K562 (cell line): Measurements from ENCODE around the gene MOG. TPM values are rescaled to one million over a fixed set of nuclear protein-coding genes. Genes with fewer than 3 reads are reported as not detected.
A peak's percentile ranks its signal among the peaks of the same experiment; 100 is the strongest.

ENCODE experiments used
- BRD4 ChIP-seq: fragments of 200-600 bp; sonication (generic); IDR thresholded peaks from 2 replicates; pipeline ENCODE4 v1.6.1; 2017; ENCODE audit warnings: inconsistent platforms
- CREB3L1 ChIP-seq: fragments of 450-650 bp; IDR thresholded peaks from 2 replicates; pipeline ENCODE4 v1.6.1; 2014; ENCODE audit warnings: low read depth, mild to moderate bottlenecking, moderate library complexity, borderline replicate concordance
- LARP7 ChIP-seq: fragments of 450-650 bp; IDR thresholded peaks from 2 replicates; pipeline ENCODE4 v1.6.1; 2016
- MTA3 ChIP-seq: fragments of 450-650 bp; formaldehyde crosslinking; IDR thresholded peaks from 2 replicates; pipeline ENCODE4 v1.6.1; 2017; ENCODE audit warnings: mild to moderate bottlenecking, borderline replicate concordance
- NFYB ChIP-seq: IDR thresholded peaks from 2 replicates; pipeline ENCODE4 v1.6.1; 2011; ENCODE audit warnings: mild to moderate bottlenecking, moderate library complexity; ENCODE audit not compliant: insufficient read length; ENCODE audit errors: extremely low read depth
- PHF8 ChIP-seq: fragments of 200-600 bp; sonication (generic); IDR thresholded peaks from 2 replicates; pipeline ENCODE4 v1.6.1; 2012; ENCODE audit warnings: mixed run types, mild to moderate bottlenecking, inconsistent platforms, low read length, moderate library complexity, borderline replicate concordance
- SMAD4 ChIP-seq: fragments of 250-450 bp; sonication (Bioruptor Pico); conservative IDR thresholded peaks from 2 replicates; pipeline ENCODE4 v1.8.0; 2021; ENCODE audit warnings: inconsistent platforms, mild to moderate bottlenecking, moderate library complexity
- SUPT5H ChIP-seq: fragments of 450-650 bp; IDR thresholded peaks from 2 replicates; pipeline ENCODE4 v1.6.1; 2016
- YY1 ChIP-seq, 3 experiments: IDR thresholded peaks; 2 replicates each; pipeline ENCODE4 v1.6.1; 2011; ENCODE audit warnings: low read length in 2 of 3, mild to moderate bottlenecking in 2 of 3, moderate library complexity in 2 of 3, borderline replicate concordance in 1 of 3, control low read depth in 1 of 3, low read depth in 1 of 3; ENCODE audit not compliant: insufficient read depth in 3 of 3, insufficient replicate concordance in 2 of 3, control insufficient read depth in 1 of 3, insufficient read length in 1 of 3; ENCODE audit errors: extremely low read depth in 1 of 3
- ZBTB2 ChIP-seq: fragments of 450-650 bp; IDR thresholded peaks from 2 replicates; pipeline ENCODE4 v1.6.1; 2016; ENCODE audit warnings: antibody characterized with exemption
- ZC3H4 ChIP-seq: sonication (generic); formaldehyde crosslinking; IDR thresholded peaks from 2 replicates; pipeline ENCODE4 v1.9.0; 2021; ENCODE audit warnings: missing genetic modification reagents, borderline replicate concordance
- ZFX ChIP-seq: sonication (generic); formaldehyde crosslinking; IDR thresholded peaks from 2 replicates; pipeline ENCODE4 v1.8.0; 2022; ENCODE audit warnings: mild to moderate bottlenecking, missing genetic modification reagents, moderate library complexity
- ZNF212 ChIP-seq: fragments of 450-650 bp; formaldehyde crosslinking; IDR thresholded peaks from 2 replicates; pipeline ENCODE4 v1.4.0; 2020; ENCODE audit warnings: mild to moderate bottlenecking
- ZNF77 ChIP-seq: fragments of 250-450 bp; sonication (Bioruptor Pico); IDR thresholded peaks from 2 replicates; pipeline ENCODE4 v1.5.0; 2020
- ZNF830 ChIP-seq: fragments of 250-450 bp; sonication (Bioruptor Pico); IDR thresholded peaks from 2 replicates; pipeline ENCODE4 v1.5.0; 2021; ENCODE audit warnings: mild to moderate bottlenecking
- polyA plus RNA-seq, 8 experiments: library from polyadenylated mRNA; depleted of rRNA in 4 of 8; stranded (reverse) in 5 of 8; unstranded in 3 of 8; fragments of >200 nt; fragmentation: Nextera tagmentation in 2 of 8; fragmentation: Illumina TruSeq in 1 of 8; extraction: Ambion mirVana in 2 of 8; extraction: Trizol in 1 of 8; gene quantifications; 2 replicates each; pipeline versions ENCODE4 v1.2.1 to v1.2.3, GENCODE V29; 2011 to 2014; ENCODE audit warnings: inconsistent platforms in 1 of 8, missing spikeins in 1 of 8
- total RNA-seq, 7 experiments: library from RNA; depleted of rRNA in 6 of 7; stranded (reverse); fragments of >200 nt in 6 of 7; fragmentation: Illumina TruSeq in 2 of 7; extraction: Trizol in 2 of 7; gene quantifications; 2 replicates each; pipeline versions ENCODE4 v1.2.1 to v1.2.3, GENCODE V29; 2011 to 2021; ENCODE audit warnings: low replicate concordance in 1 of 7
- TF ChIP-seq, protein P1 (sequence below): sonication (generic); formaldehyde crosslinking; IDR thresholded peaks from 2 replicates; pipeline ENCODE4 v1.8.0; 2022; ENCODE audit warnings: mild to moderate bottlenecking, missing genetic modification reagents
- TF ChIP-seq, protein P2 (sequence below): sonication (generic); formaldehyde crosslinking; IDR thresholded peaks from 2 replicates; pipeline ENCODE4 v1.8.0; 2022; ENCODE audit warnings: missing genetic modification reagents, mild to moderate bottlenecking, moderate library complexity, borderline replicate concordance
- TF ChIP-seq, protein P3 (sequence below), 2 experiments: fragments of 150-350 bp in 1 of 2; IDR thresholded peaks; 2 replicates each; pipeline ENCODE4 v1.6.1; 2012 to 2016; ENCODE audit warnings: low read depth in 2 of 2, low read length in 2 of 2, mild to moderate bottlenecking in 1 of 2, moderate library complexity in 1 of 2

MOG gene
- total and polyA plus RNA-seq, 9 of the 15 experiments (the other 6 are each of a cell fraction or from before 2014, with no cell fraction given) = not detected

DNA sequence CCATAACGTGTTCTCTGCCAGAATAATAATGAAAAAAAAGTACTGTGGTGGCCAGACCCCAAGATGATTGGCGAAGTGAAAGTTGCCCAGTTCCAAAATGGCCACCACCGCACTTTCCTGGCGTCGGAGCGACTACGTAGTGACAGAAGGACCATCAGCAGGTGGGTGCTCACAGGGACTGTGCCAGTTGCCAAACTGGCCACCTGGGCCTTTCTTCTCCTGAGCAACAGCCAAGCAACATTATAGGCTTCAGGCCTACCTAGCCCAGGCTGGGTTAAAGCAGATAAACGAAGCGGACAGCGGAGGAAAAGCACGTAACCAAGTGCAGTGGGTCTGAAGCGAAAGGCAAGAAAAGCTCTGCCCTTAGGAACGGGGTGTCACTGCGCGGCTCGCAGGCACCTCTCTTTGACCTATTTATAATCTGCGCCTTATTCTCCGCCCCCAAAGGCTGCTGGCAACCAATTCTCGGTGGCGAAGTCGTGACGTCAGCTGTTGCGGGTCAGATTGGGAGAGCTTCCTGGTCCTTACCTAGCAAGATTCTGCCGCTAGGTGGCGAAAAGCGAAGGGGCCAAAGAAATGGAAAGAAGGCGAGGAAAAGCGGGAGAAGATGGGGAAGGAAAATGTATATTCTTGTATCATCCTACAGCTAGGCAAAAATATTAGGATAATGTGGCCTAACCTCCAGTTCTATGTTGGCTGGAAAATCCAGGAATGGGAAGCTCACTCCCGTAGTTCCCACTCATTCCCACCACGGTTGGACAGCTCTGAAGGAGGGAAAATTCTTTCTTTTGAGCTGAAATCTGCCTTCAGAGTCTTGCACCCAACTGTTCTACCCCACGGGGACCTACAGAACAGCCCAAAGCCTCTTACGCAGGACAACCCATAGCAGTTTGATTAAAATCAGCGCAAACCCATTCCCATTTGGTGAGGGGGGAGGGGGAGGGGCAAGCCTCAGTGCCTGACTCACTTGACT is 6.9 kb upstream of the MOG start (continued):
- TF ChIP-seq, protein P1, sequence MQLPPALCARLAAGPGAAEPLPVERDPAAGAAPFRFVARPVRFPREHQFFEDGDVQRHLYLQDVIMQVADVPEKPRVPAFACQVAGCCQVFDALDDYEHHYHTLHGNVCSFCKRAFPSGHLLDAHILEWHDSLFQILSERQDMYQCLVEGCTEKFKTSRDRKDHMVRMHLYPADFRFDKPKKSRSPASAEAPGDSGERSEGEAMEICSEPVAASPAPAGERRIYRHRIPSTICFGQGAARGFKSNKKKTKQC (CRISPR knock-in tag) = peak; percentile 30; the same call in 1 of the 2 replicates
- TF ChIP-seq, protein P2, sequence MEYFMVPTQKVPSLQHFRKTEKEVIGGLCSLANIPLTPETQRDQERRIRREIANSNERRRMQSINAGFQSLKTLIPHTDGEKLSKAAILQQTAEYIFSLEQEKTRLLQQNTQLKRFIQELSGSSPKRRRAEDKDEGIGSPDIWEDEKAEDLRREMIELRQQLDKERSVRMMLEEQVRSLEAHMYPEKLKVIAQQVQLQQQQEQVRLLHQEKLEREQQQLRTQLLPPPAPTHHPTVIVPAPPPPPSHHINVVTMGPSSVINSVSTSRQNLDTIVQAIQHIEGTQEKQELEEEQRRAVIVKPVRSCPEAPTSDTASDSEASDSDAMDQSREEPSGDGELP (CRISPR knock-in tag) = peak; percentile 75
- TF ChIP-seq, protein P3, sequence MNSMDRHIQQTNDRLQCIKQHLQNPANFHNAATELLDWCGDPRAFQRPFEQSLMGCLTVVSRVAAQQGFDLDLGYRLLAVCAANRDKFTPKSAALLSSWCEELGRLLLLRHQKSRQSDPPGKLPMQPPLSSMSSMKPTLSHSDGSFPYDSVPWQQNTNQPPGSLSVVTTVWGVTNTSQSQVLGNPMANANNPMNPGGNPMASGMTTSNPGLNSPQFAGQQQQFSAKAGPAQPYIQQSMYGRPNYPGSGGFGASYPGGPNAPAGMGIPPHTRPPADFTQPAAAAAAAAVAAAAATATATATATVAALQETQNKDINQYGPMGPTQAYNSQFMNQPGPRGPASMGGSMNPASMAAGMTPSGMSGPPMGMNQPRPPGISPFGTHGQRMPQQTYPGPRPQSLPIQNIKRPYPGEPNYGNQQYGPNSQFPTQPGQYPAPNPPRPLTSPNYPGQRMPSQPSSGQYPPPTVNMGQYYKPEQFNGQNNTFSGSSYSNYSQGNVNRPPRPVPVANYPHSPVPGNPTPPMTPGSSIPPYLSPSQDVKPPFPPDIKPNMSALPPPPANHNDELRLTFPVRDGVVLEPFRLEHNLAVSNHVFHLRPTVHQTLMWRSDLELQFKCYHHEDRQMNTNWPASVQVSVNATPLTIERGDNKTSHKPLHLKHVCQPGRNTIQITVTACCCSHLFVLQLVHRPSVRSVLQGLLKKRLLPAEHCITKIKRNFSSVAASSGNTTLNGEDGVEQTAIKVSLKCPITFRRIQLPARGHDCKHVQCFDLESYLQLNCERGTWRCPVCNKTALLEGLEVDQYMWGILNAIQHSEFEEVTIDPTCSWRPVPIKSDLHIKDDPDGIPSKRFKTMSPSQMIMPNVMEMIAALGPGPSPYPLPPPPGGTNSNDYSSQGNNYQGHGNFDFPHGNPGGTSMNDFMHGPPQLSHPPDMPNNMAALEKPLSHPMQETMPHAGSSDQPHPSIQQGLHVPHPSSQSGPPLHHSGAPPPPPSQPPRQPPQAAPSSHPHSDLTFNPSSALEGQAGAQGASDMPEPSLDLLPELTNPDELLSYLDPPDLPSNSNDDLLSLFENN (IDR thresholded peaks at IDR 0.05; ENCODE audit: low read depth in 2 of 2, low read length in 2 of 2) = 0 out of 4 replicates have a peak, but pooled peaks of 1 of the 2 experiments have one; percentile 15
- peak; percentile 77 for TF ChIP-seq NFYB
- no peak for TF ChIP-seq LARP7
- no peak for TF ChIP-seq ZNF77 (CRISPR knock-in tag)
- TF ChIP-seq MTA3 = peak; percentile 97
- no peak for TF ChIP-seq ZBTB2
- no peak for TF ChIP-seq ZNF212 (CRISPR knock-in tag)
- peak; percentile 37; the same call in 1 of the 2 replicates for TF ChIP-seq CREB3L1
- peak; percentile 79 to 96 (median 92) for TF ChIP-seq YY1 (IDR thresholded peaks at IDR 0.05; ENCODE audit: borderline replicate concordance in 1 of 3, control insufficient read depth in 1 of 3, extremely low read depth in 1 of 3, insufficient read depth in 3 of 3, insufficient read length in 1 of 3, insufficient replicate concordance in 2 of 3, low read depth in 1 of 3, low read length in 2 of 3)
- TF ChIP-seq SMAD4 (CRISPR knock-in tag) = no peak
- no peak for TF ChIP-seq BRD4
- TF ChIP-seq PHF8 = peak; percentile 49; the same call in 1 of the 2 replicates
- no peak for TF ChIP-seq ZNF830 (CRISPR knock-in tag)
- peak; percentile 35 for TF ChIP-seq ZFX
- TF ChIP-seq ZC3H4 (CRISPR knock-in tag) = no peak
- TF ChIP-seq SUPT5H = peak; percentile 47; the same call in 1 of the 2 replicates
